Endometrial microvascular endothelial cells (primary cell): ENCODE data around the gene MCRIP2. TPM values are rescaled to one million over a fixed set of nuclear protein-coding genes. Genes with fewer than 3 reads are reported as not detected.

ENCODE experiments used
- in situ Hi-C: cut with HindIII; loops from 2 replicates; pipeline ENCODE4 v1.10.0; 2017; ENCODE audit warnings: low sequenced_read_pairs, low pct_unique_long_range_greater_than_20kb; ENCODE audit errors: inconsistent ontology term
- total RNA-seq: library from RNA; depleted of rRNA; stranded (reverse); fragments of >200 nt; gene quantifications from one replicate; pipeline ENCODE4 v1.2.3, GENCODE V29; 2015; ENCODE audit errors: inconsistent ontology term

MCRIP2 gene
- total RNA-seq, 1 donor from 2014 or later: 23.4 TPM

- in situ Hi-C loops: no loop called here
Measured at GRCh38 chr16:642189-643049, 791 bp downstream of the MCRIP2 start.

GRCh38 chr16:643050-643368 lies 1.4 kb downstream of the MCRIP2 start:
- in situ Hi-C loops: no loop called here

- in situ Hi-C loops: no loop called here
Measured at GRCh38 chr16:644556-644955, 2.9 kb downstream of the MCRIP2 start.

GRCh38 chr16:645852-646678 lies 4.4 kb downstream of the MCRIP2 start:
- in situ Hi-C loops: no loop called here

- in situ Hi-C loops: no loop called here
Measured at GRCh38 chr16:646679-647172, 5.1 kb downstream of the MCRIP2 start.

GRCh38 chr16:647173-647902 lies 5.7 kb downstream of the MCRIP2 start:
- in situ Hi-C loops: no loop called here

GRCh38 chr16:648071-648780 lies 6.6 kb downstream of the MCRIP2 start:
- in situ Hi-C loops: no loop called here

GRCh38 chr16:648781-649589 lies 7.4 kb downstream of the MCRIP2 start, which contains the start of gene WDR90:
TSS of gene WDR90 (plus strand) at chr16:649365. CDS start at chr16:649417, 52 bp downstream.
- in situ Hi-C loops: no loop called here

- in situ Hi-C loops: no loop called here
Measured at GRCh38 chr16:649631-650030, 8.0 kb downstream of the MCRIP2 start.

- in situ Hi-C loops: no loop called here
Measured at GRCh38 chr16:651844-652243, 10.2 kb downstream of the MCRIP2 start.

- in situ Hi-C loops: no loop called here
Measured at GRCh38 chr16:652454-653305, 11.1 kb downstream of the MCRIP2 start.

GRCh38 chr16:654034-654433 lies 12.4 kb downstream of the MCRIP2 start:
- in situ Hi-C loops: no loop called here

- in situ Hi-C loops: no loop called here
Measured at GRCh38 chr16:657487-657886, 15.9 kb downstream of the MCRIP2 start.

- in situ Hi-C loops: no loop called here
Measured at GRCh38 chr16:658679-659571, 17.3 kb downstream of the MCRIP2 start.

GRCh38 chr16:659618-660017 lies 18.0 kb downstream of the MCRIP2 start:
- in situ Hi-C loops: no loop called here

GRCh38 chr16:660132-660458 lies 18.5 kb downstream of the MCRIP2 start:
- in situ Hi-C loops: no loop called here
